WTC11 (cell line): Measurements from ENCODE around the gene TPD52L2. TPM values are rescaled to one million over a fixed set of nuclear protein-coding genes. Genes with fewer than 3 reads are reported as not detected.

Source experiments
- ATAC-seq: fragments of 200-7000 bp; cut with Tn5 transposase; 2 replicates; pipeline ENCODE4 v1.10.0; 2021; ENCODE audit warnings: mild to moderate bottlenecking, moderate library complexity
- CTCF ChIA-PET: fragments of 300-600 bp; sonication (Branson Sonifier 250); formaldehyde crosslinking; loops from one replicate; lab custom pipeline; 2021; ENCODE audit warnings: antibody characterized with exemption; lab: Charles Lee
- POLR2A ChIA-PET: fragments of 350-600 bp; sonication (Branson Sonifier 250); formaldehyde crosslinking; loops from one replicate; lab custom pipeline; 2021; ENCODE audit warnings: antibody characterized with exemption; lab: Charles Lee
- DNase-seq: peaks from one replicate; pipeline ENCODE4 v3.0.0; 2021; ENCODE audit warnings: low spot score
- H3K27ac Mint-ChIP-seq: 2 replicates; pipeline ENCODE4 v1.8.0; 2021; ENCODE audit warnings: mixed read lengths
- H3K27me3 Mint-ChIP-seq: 2 replicates; pipeline ENCODE4 v1.8.0; 2021; ENCODE audit warnings: low read depth, mild to moderate bottlenecking, moderate library complexity, mixed read lengths
- H3K36me3 Mint-ChIP-seq: 2 replicates; pipeline ENCODE4 v1.8.0; 2021; ENCODE audit warnings: mixed read lengths
- H3K4me1 Mint-ChIP-seq: 2 replicates; pipeline ENCODE4 v1.8.0; 2022; ENCODE audit warnings: mixed read lengths
- H3K4me3 Mint-ChIP-seq: 2 replicates; pipeline ENCODE4 v1.8.0; 2021; ENCODE audit warnings: mild to moderate bottlenecking, moderate library complexity, mixed read lengths
- H3K9me3 Mint-ChIP-seq: 2 replicates; pipeline ENCODE4 v1.8.0; 2021; ENCODE audit warnings: mixed read lengths
- ATF2 ChIP-seq: sonication (generic); formaldehyde crosslinking; IDR thresholded peaks from 2 replicates; pipeline ENCODE4 v1.8.1; 2022; ENCODE audit warnings: low read depth, missing genetic modification reagents, borderline replicate concordance
- CREM ChIP-seq: sonication (generic); formaldehyde crosslinking; IDR thresholded peaks from 2 replicates; pipeline ENCODE4 v1.8.1; 2022; ENCODE audit warnings: mild to moderate bottlenecking, missing genetic modification reagents, moderate library complexity
- ETV6 ChIP-seq: sonication (generic); formaldehyde crosslinking; IDR thresholded peaks from 2 replicates; pipeline ENCODE4 v1.8.1; 2022; ENCODE audit warnings: mild to moderate bottlenecking, missing genetic modification reagents
- FOXP1 ChIP-seq: sonication (generic); formaldehyde crosslinking; IDR thresholded peaks from 2 replicates; pipeline ENCODE4 v1.8.0; 2022; ENCODE audit warnings: missing genetic modification reagents, mild to moderate bottlenecking, moderate library complexity, borderline replicate concordance
- GABPB1 ChIP-seq: sonication (generic); formaldehyde crosslinking; IDR thresholded peaks from 2 replicates; pipeline ENCODE4 v1.8.1; 2023; ENCODE audit warnings: mild to moderate bottlenecking, missing genetic modification reagents
- MYBL2 ChIP-seq: sonication (generic); formaldehyde crosslinking; IDR thresholded peaks from 2 replicates; pipeline ENCODE4 v1.8.1; 2023; ENCODE audit warnings: mild to moderate bottlenecking, moderate library complexity, missing genetic modification reagents
- PRDM15 ChIP-seq: sonication (generic); formaldehyde crosslinking; IDR thresholded peaks from 2 replicates; pipeline ENCODE4 v1.8.0; 2022; ENCODE audit warnings: missing genetic modification reagents
- SP1 ChIP-seq: sonication (generic); formaldehyde crosslinking; conservative IDR thresholded peaks from 2 replicates; pipeline ENCODE4 v1.8.1; 2022; ENCODE audit warnings: missing genetic modification reagents
- ZNF219 ChIP-seq: sonication (generic); formaldehyde crosslinking; IDR thresholded peaks from 2 replicates; pipeline ENCODE4 v1.8.0; 2023; ENCODE audit warnings: missing genetic modification reagents, mild to moderate bottlenecking, borderline replicate concordance
- total RNA-seq: library from RNA; stranded (reverse); gene quantifications from 3 replicates; pipeline ENCODE4 v1.2.3, GENCODE V29; 2021

The TPD52L2 gene
- total RNA-seq, 1 experiment from 2014 or later, result 80.8 TPM

GRCh38 chr20:63856098-63856511, 9.0 kb upstream of the TPD52L2 start:
- no peaks in the 10 kb centered on the region for H3K9me3 Mint-ChIP-seq
- peaks cover 9% of the 10 kb centered on the region for H3K27me3 Mint-ChIP-seq
- ATAC-seq (no peak; the same call in 1 of the 2 replicates), DNase-seq (peak; percentile 73)
- H3K4me3 Mint-ChIP-seq, result peak overlapping the region; percentile 51
- TF ChIP-seq GABPB1 (CRISPR knock-in tag), result no peak
- 0 out of 2 replicates have a peak, but pooled peaks have one; percentile 21 for TF ChIP-seq FOXP1 (CRISPR knock-in tag)
- 0 out of 2 replicates have a peak, but pooled peaks have one; percentile 24 for TF ChIP-seq SP1 (CRISPR knock-in tag)
- peak; percentile 99 for TF ChIP-seq PRDM15 (CRISPR knock-in tag)
- ChIA-PET CTCF (interaction anchor here (1.0 to 3.4 kb wide), 9 partner anchors 8 to 360 kb away, joined by 3 to 29 read pairs (median 5); partner anchors contain the start of gene TPD52L2), POLR2A (interaction anchor here (1.3 to 2.7 kb wide), 3 partner anchors 8 to 318 kb away, joined by 3 to 18 read pairs (median 11); partner anchors contain the start of genes PTK6 and TPD52L2)
- H3K4me1 Mint-ChIP-seq, result peaks cover 45% of the 10 kb centered on the region
- H3K27ac Mint-ChIP-seq, result no peak overlapping the region; the same call in 1 of the 2 replicates
- H3K36me3 Mint-ChIP-seq, result no peaks in the 10 kb centered on the region

- Mint-ChIP-seq H3K4me1 (peaks cover 44% of the 10 kb centered on the region), H3K4me3 (peak overlapping the region; percentile 43; the same call in 1 of the 2 replicates), H3K36me3 (no peaks in the 10 kb centered on the region), H3K9me3 (no peaks in the 10 kb centered on the region), H3K27ac (no peak overlapping the region), H3K27me3 (peaks cover 9% of the 10 kb centered on the region)
- TF ChIP-seq ETV6 (CRISPR knock-in tag), result 0 out of 2 replicates have a peak, but pooled peaks have one; percentile 19
- no peak for TF ChIP-seq ATF2 (CRISPR knock-in tag)
- no peak for TF ChIP-seq CREM (CRISPR knock-in tag)
- 0 out of 2 replicates have a peak, but pooled peaks have one; percentile 11 for TF ChIP-seq ZNF219 (CRISPR knock-in tag)
- TF ChIP-seq FOXP1 (CRISPR knock-in tag), result no peak
- TF ChIP-seq MYBL2 (CRISPR knock-in tag), result 0 out of 2 replicates have a peak, but pooled peaks have one; percentile 20
- peak; percentile 95 for TF ChIP-seq PRDM15 (CRISPR knock-in tag)
- ATAC-seq (no peak), DNase-seq (no peak)
- POLR2A ChIA-PET, result interaction anchor here (0.7 to 1.2 kb wide), 4 partner anchors 10 to 21 kb away, joined by 3 to 7 read pairs (median 5); no protein-coding TSS in a partner anchor
- CTCF ChIA-PET, result interaction anchor here (0.7 to 3.9 kb wide), 13 partner anchors 10 to 320 kb away, joined by 3 to 34 read pairs (median 5); partner anchors contain the start of genes PRPF6 and SLC2A4RG
These were observed 7.2 kb upstream of the TPD52L2 start for GRCh38 chr20:63857764-63858392.
